ENCODE measurements around the gene CERS4.
A peak's percentile ranks its signal among the peaks of the same experiment; 100 is the strongest.

The CERS4 gene

GRCh38 chr19:8311461-8312260 is 102.5 kb downstream of the CERS4 start:
- H3K27me3 ChIP-seq = no peaks in the 10 kb centered on the region
- intact Hi-C loops (cut with DNase I; ENCODE audit: low total_unique reads) = no loop called here
- no peaks in the 10 kb centered on the region for H3K9me3 ChIP-seq
- peaks cover 39 to 75% (median 67%) of the 10 kb centered on the region in 3 donors for H3K36me3 ChIP-seq
- H3K4me3 ChIP-seq = no peak overlapping the region
- TF ChIP-seq, protein P1, sequence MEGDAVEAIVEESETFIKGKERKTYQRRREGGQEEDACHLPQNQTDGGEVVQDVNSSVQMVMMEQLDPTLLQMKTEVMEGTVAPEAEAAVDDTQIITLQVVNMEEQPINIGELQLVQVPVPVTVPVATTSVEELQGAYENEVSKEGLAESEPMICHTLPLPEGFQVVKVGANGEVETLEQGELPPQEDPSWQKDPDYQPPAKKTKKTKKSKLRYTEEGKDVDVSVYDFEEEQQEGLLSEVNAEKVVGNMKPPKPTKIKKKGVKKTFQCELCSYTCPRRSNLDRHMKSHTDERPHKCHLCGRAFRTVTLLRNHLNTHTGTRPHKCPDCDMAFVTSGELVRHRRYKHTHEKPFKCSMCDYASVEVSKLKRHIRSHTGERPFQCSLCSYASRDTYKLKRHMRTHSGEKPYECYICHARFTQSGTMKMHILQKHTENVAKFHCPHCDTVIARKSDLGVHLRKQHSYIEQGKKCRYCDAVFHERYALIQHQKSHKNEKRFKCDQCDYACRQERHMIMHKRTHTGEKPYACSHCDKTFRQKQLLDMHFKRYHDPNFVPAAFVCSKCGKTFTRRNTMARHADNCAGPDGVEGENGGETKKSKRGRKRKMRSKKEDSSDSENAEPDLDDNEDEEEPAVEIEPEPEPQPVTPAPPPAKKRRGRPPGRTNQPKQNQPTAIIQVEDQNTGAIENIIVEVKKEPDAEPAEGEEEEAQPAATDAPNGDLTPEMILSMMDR (IDR thresholded peaks at IDR 0.05) = no peak
- peaks cover 0 to 25% (median 18%) of the 10 kb centered on the region in 4 donors for H3K4me1 ChIP-seq
- no peak overlapping the region for H3K27ac ChIP-seq
- peak in 1 of 2 donors; percentile 68 for DNase-seq

All from tibial artery (tissue), 4 donors.